Hepatocyte (in vitro differentiated cells): ENCODE results near the gene DENND1A.
"Not testable (repeated sequence)": the region's sequence is repeated elsewhere in the genome, so short reads cannot be mapped to it uniquely, and the experiment has no call there.

ENCODE experiments used
- EZH2 ChIP-seq: fragments of 200-600 bp; sonication (generic); IDR thresholded peaks from 2 replicates; pipeline ENCODE4 v1.6.1; 2016; ENCODE audit warnings: antibody characterized with exemption, mild to moderate bottlenecking, borderline replicate concordance
- EZH2phosphoT487 ChIP-seq: fragments of 200-600 bp; sonication (generic); IDR thresholded peaks from one replicate; pipeline ENCODE4 v1.6.1; 2018; ENCODE audit warnings: antibody characterized with exemption, mild to moderate bottlenecking, low read depth, moderate library complexity; ENCODE audit not compliant: unreplicated experiment, severe bottlenecking

DNA sequence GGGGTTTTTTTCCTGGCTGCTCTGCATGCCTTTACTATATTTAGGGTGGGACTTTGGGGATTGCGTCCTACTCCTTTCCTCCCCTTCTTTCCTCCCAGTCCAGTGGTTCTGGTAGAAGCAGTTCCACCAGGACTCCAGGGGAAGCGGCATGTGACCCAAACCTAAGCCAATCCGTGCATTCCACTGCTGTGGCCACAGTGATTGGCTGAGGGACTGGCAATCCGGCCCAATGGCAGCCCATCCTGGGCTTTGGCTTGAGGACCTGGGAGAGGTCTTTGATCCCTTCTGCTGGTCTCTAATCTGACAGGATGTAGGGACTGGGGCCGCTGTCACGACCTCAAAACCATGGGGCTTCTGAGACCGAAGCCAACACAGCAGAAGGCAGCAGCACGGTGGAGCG is 46.7 kb upstream of the DENND1A start:
- not testable (repeated sequence) for TF ChIP-seq EZH2phosphoT487, EZH2
